Esophagus squamous epithelium (tissue), 4 donors: ENCODE data around the gene ACSF3.

ENCODE experiments used
- POLR2A ChIP-seq, 4 donors: fragments of 450-650 bp; IDR thresholded peaks; one replicate each; pipeline ENCODE4 v1.6.1; 2017; ENCODE audit warnings: antibody characterized with exemption in 4 of 4, mild to moderate bottlenecking in 4 of 4, moderate library complexity in 3 of 4
- TF ChIP-seq, protein P1 (sequence below), 6 experiments: fragments of 450-650 bp in 4 of 6; fragments of 200-600 bp in 2 of 6; sonication (generic) in 2 of 6; IDR thresholded peaks; one replicate each; pipeline ENCODE4 v1.5.1; 2016 to 2019; ENCODE audit warnings: antibody characterized with exemption in 6 of 6, mild to moderate bottlenecking in 4 of 6, moderate library complexity in 4 of 6

DNA sequence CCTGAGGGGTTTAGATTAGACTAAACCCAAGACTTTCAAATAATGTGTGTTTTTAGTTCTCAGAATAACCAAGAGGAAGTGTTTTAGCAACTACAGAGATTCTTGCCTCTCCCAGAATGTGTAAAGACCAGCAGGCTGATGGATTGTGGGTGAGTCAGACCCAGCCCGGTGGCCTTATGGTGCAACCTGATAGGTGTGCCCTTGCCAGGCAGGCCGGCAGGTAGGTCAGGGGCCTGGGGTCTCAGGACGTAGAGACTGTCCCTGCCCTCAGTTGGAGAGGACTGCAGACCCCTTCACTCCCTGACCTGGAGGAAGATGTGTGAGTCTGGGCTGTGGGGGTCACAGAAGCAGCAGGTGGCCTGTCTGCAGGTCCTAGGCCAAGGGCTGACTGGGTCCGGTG lies 47.2 kb upstream of the ACSF3 start:
- TF ChIP-seq, protein P1, sequence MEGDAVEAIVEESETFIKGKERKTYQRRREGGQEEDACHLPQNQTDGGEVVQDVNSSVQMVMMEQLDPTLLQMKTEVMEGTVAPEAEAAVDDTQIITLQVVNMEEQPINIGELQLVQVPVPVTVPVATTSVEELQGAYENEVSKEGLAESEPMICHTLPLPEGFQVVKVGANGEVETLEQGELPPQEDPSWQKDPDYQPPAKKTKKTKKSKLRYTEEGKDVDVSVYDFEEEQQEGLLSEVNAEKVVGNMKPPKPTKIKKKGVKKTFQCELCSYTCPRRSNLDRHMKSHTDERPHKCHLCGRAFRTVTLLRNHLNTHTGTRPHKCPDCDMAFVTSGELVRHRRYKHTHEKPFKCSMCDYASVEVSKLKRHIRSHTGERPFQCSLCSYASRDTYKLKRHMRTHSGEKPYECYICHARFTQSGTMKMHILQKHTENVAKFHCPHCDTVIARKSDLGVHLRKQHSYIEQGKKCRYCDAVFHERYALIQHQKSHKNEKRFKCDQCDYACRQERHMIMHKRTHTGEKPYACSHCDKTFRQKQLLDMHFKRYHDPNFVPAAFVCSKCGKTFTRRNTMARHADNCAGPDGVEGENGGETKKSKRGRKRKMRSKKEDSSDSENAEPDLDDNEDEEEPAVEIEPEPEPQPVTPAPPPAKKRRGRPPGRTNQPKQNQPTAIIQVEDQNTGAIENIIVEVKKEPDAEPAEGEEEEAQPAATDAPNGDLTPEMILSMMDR (IDR thresholded peaks at IDR 0.05), result no peak
- TF ChIP-seq POLR2A (IDR thresholded peaks at IDR 0.05), result no peak
